Measurements from ENCODE around the gene PDGFC.
A peak's percentile ranks its signal among the peaks of the same experiment; 100 is the strongest.

PDGFC gene

DNA sequence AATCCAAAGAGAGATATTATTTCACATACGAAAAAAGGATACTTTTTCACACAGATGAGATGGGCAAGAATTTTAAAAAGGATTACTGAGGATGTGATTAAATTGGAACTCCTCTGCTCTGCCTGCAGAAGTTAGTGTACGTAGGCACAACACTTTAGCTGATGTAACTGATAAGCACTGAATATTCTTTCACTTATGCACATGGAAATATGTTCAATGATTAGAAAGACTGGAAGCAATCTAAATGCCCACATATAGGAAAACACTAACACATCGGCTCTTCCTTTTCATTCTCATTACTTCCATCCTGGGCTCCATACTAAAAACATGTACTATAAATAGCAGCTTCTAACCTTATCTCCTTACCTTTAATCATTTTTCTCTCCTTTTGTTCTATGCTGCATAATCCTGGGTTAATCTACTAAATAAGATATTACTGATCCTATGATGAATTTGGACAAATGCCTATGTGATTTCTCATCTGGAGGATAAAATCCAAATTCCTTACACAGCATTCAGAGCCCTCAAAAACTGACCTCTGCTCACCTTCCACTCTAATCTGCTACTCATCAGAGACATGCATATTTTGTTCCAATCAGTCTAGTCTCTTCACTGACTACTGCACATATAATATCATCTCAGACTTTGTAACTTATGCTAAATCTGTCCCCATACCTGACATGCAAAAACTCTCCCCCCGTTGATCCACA is 197.8 kb downstream of the PDGFC start:
- no peak for DNase-seq (ENCODE audit: low read depth)
- H3K4me3 ChIP-seq (ENCODE audit: low read depth, low read length) = no peak overlapping the region

DNA sequence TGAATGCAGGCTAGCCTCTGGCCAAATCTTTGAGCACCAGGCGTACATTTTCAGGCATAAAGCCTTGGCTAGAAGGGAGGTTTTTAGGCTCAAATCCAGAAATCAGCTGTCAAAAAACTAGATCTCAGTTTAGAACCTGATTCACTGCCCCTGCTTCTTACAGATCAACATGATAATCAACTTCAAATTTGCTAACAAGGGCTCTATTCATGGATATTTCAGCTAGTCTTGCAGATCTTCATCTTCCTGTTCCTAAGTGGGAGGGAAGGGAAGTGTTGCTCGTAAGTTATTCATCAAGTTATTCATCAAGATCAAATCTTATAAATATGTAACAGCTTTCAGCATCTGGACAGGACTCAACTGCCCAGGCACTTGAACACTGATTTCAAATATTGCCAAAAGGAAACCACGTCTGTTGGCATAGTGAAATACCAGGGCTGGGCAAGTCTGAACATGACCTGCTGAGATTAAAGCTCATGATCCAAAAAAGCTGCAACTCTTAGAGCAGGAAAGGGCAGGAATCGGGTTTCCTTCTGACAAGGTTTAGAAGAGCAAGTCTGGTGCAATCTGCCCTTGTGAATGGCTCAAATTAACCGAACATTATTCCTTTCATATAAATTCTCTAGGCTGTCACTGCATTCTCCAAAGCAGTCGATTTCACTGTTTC is 200.3 kb downstream of the PDGFC start:
- peak; percentile 58 for DNase-seq (ENCODE audit: low read depth)
- no peak overlapping the region for H3K4me3 ChIP-seq (ENCODE audit: low read depth, low read length)

DNA sequence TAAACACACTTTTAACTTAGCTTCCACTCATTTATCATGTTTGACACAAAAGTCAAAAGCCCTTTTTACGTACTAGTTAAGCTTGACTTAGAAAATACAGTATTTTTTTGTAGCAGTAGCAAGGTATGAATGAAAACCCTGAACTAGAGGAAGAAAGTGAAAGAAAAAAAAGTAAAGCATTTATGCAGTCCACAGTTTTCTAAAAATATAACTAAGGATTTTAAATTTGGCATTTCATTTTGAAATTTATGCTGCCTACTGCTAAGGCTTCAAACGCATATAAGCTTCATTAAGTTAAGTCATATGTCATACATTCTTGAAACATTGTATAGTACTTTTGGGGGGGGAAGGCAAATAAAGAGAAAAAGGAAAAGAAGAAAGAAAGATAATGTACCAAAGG is 201.5 kb downstream of the PDGFC start:
- no peak for DNase-seq (ENCODE audit: low read depth)
- H3K4me3 ChIP-seq (ENCODE audit: low read depth, low read length) = no peak overlapping the region

DNA sequence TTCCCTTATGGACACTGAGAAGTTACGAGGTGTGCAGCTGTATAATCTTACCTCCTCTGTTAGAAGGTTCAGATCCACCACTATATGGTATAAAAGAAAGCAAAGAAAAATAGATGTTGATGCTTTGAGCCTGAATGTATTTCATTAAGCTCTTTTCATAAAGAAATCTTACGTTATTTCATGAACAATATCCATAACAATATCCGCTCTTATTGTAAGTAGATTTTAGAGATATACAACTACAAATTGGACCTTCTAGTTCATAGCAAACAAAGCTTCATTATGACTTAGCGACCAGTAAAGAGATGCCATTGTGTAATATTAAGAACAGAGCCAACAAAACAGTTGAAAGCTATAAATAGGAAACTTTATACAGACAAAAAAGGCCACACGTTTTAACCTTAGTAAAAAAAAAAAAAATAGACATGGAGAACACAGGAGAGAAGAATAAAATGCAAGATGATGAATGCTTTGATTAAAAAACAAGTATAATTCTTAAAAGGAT is 203.6 kb downstream of the PDGFC start:
- DNase-seq (ENCODE audit: low read depth) = no peak

DNA sequence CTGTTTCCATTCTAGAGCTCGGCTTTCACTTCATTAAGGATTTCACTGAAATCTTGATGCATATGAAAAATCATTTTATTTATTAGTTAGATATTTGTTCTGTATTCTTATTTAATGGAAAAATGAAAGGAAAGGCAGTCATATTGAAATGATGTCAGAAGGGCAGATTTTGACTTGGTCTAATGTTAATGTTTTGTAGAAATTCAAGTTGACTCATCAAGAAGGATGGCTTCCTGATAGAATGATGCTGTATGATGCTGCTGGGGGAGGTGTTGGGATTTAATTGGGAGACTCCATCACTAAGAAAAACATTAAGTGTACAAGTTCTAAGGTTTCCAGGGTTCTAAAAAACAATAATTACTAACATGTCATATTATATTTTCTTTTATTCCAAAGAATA is 204.8 kb downstream of the PDGFC start:
- H3K4me3 ChIP-seq (ENCODE audit: low read depth, low read length) = no peak overlapping the region
- DNase-seq (ENCODE audit: low read depth) = no peak

More for the DNA sequence above, 203.6 kb downstream of the PDGFC start:
- H3K4me3 ChIP-seq (ENCODE audit: low read depth, low read length) = no peak overlapping the region

DNA sequence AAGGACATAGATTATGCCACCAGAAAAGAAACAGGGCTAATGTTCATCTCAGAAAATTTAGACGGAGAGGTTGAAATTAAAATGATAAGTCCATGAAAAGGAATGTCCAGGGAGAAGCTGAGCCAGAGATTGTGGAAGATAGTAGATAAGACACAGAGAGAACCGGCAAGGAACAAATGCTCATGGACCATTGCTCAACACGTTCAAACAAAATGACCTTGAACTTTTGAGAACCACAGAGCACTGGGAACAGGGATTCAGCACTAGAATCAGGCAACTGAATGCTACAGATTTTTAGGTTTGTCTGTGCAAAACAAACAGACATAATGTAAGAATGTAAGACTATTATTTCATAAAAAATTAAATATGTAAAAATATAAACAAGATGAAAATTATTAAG is 206.3 kb downstream of the PDGFC start:
- no peak overlapping the region for H3K4me3 ChIP-seq (ENCODE audit: low read depth, low read length)
- DNase-seq (ENCODE audit: low read depth) = no peak

DNA sequence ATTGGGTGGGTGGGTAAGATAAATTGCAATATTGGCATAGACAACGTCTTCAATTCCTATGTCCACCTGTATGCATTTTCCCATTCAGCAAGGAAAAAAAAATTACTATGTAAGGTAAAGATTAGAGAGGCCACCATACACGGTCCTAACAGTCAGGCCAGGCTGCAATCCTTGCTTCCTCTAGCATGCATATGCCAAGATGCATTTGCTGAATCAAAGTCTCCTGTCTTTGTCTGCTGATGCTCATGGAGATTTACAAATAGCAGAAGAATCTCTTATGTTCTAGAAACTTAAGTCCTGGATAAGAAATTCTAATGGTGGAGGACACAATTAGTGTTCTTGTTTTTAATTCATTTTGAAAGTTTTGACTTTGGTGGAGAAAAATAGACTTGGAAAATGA is 206.8 kb downstream of the PDGFC start:
- no peak for DNase-seq (ENCODE audit: low read depth)
- no peak overlapping the region for H3K4me3 ChIP-seq (ENCODE audit: low read depth, low read length)

DNA sequence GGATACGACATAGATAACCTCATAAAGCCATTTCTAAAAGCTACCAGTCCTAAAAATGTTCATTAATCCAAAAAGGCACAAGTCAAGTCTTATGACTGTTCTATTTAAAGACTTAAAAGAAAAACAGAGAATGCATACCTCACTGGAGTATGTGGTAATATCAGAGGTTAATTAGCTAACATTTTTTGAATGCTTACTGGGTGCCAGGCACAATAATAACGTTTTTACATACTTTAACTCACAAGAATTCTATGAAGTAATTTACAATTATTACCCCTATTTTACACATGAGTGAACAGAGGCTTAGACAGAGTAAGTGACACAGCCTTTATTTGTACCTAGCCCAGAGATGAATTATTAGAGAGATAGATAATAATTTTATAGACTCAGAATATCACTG is 207.5 kb downstream of the PDGFC start:
- H3K4me3 ChIP-seq (ENCODE audit: low read depth, low read length) = no peak overlapping the region
- no peak for DNase-seq (ENCODE audit: low read depth)

DNA sequence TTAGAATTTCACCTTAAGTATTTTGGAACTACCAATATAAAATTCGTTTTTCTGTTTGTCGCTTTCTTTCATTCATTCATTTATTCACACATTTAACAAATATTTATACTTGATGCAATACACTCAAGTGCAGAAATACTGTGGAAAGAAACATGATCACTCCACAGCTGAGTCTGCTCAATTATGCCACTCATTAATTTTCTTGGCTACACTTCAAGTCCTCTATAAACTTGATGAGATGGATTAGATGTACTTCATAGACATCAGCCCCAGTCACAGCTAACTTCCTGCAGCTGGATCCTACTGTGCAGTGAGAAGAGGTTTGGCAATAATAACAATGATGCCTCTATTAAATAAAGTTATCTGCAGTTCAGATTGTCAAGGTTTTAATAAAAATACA is 208.1 kb downstream of the PDGFC start:
- DNase-seq (ENCODE audit: low read depth) = no peak

DNA sequence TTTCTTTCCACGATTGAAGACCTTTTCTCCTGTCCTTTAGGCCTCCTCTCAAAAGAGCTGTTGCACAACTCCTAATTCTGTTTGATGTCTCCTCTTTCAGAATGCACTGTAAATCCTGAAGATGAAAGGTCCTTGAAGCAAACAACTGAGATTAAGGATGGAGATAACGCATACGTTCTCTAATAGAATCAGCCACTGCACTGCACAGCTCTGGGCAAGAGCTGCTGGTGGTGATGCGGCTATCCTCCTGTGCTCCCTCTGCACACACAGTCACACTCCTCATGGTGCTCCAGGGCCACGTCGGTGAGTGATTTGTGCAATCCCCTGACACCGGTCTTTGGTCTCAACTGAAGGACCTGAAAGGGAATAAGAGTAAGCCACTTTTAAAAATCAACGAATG is 208.7 kb downstream of the PDGFC start:
- no peak overlapping the region for H3K4me3 ChIP-seq (ENCODE audit: low read depth, low read length)
- no peak for DNase-seq (ENCODE audit: low read depth)

More for the DNA sequence above, 208.1 kb downstream of the PDGFC start:
- no peak overlapping the region for H3K4me3 ChIP-seq (ENCODE audit: low read depth, low read length)

DNA sequence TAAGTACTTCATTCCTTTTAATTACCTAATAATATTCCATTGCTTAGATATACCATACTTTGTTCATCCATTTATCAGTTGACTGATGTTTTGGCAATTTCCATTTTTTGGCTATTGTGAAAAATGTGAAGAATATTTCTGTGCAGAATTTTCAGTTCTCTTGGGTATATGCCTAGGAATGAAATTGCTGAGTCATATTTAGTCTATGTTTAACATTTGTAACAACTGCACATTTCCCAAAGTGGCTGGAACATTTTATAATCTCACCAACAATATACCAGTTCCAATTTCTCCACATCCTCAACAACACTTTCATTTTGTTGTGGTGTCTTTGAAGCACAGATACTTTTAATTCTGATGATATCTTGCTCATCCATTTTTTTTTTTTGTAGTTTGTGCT is 215.5 kb downstream of the PDGFC start:
- no peak overlapping the region for H3K4me3 ChIP-seq (ENCODE audit: low read depth, low read length)
- DNase-seq (ENCODE audit: low read depth) = no peak

DNA sequence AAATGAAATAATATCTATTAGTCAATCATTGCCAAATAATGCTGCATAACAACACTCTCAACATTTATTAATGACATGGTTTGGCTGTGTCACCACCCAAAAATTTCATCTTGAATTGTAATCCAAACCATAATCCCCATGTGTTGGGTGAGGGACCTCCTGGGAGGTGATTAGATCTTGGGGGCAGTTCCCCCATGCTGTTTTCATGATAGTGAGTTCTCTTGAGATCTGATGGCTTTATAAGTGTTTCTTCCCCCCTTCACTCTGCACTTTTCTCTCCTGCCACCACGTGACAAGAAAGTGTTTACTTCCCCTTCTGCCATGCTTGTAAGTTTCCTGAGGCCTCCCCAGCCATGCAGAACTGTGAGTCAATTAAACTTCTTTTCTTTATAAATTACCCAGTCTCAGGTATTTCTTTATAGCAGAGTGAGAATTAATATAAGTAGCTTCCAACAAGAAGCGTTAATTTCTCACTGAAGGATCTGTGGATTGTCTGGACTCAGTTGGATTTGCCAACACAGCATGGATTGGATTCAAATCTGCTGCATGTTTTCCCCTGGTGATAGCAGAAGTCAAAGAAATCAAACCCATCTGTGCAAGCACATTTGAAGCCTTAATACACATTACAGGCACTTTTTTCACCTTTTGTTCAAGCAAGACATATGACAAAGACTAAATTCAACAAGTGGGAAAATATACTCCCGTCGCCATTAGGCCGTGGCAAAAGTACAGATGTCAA is 216.6 kb downstream of the PDGFC start:
- no peak for DNase-seq (ENCODE audit: low read depth)
- H3K4me3 ChIP-seq (ENCODE audit: low read depth, low read length) = no peak overlapping the region

DNA sequence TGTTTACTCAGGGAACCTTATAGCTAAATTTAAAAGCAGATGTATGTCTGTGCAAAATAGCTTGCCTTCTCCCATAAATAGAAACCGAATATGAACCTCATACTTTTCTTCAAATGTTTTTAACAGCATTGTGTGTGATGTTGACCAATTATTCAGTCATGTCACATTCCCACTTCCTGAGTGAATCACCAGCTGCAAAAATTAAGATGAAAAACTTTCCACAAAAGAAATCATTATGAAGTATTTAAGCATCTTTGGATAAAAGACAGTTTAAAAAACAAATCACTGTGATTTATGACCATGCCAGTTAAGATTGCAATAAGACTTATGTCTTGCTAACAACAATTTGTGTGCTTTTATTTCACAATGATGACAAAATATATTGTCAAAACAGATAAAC is 220.1 kb downstream of the PDGFC start:
- no peak overlapping the region for H3K4me3 ChIP-seq (ENCODE audit: low read depth, low read length)
- no peak for DNase-seq (ENCODE audit: low read depth)

DNA sequence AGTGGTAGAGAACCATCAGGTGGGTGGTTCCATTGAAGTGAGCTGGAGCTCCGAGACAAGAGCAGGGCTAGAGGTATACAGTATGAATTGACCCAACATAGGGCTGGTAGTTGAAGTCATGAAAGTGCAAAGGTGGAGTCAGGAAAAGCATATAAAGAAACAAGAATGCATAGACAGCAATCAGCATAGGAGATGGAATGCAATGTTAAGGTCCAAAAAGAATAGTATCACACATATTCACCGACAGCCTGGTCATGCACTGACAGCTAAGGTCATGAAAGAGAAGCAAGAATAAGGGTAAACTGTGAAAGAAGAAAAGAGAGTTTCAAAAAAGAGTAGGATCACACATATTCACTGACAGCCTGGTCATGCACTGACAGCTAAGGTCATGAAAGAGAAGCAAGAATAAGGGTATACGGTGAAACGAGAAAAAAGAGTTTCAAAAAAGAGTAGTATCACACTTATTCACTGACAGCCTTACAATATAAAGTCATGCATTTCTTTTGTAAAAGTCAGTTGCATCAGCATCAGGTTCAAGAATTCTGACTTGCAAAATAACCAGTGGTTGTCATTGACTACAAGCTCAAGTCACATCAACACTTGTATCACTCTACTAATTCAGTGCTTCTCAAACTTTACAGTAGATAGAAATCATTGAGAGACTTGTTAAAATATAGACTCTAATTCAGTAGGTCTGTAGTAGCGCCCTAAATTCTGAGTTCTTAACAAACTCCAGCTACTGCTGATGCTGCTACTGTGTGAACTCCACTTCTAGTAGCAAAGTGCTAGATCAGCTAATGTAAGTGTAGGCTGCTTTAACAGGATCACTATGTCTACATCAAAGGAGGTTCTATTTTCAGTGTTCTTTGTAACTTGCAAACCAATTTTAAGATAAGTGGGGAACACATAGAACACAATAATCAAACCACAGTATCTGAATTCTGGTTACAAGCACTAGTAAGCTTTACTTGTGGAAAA is 221.9 kb downstream of the PDGFC start:
- no peak overlapping the region for H3K4me3 ChIP-seq (ENCODE audit: low read depth, low read length)
- DNase-seq (ENCODE audit: low read depth) = no peak

DNA sequence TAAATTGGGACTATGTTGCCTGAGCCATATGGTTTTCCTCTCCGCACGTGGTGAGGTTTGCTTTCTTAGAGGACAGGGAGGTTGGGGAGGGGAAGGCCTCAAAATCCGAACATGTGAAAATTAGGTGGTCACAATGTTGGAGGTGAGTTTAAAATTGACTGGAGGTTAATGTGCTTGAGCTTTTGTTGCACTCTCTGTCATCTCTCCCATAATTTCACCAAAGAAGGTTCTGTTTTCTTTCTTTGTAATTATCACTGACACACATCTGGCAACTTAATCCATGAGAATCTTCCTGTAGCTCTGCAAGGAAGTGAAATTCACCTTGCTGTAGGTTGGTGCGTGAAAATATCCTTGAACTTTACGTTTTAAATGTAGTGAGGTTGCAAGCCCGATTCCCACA is 225.5 kb downstream of the PDGFC start:
- no peak for DNase-seq (ENCODE audit: low read depth)
- H3K4me3 ChIP-seq (ENCODE audit: low read depth, low read length) = no peak overlapping the region

DNA sequence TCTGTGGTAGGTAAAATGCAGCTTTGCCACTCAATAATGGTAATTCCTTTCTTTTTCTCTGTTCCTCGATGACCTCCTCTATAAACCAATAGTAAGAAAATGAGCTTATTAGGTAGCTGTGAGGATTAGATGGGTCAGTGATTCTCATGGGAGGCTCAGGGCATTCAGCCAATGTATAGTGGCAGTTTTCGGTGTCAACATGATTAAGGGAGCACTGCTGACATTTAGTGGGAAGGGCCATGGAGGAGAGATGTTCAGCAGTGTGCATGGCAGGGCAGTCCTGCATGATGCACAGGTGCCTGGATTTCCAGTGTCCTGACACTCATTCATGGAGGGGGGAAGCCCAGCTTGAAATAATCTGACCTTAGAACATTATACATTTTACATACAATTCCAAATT is 232.8 kb downstream of the PDGFC start:
- DNase-seq (ENCODE audit: low read depth) = no peak
- H3K4me3 ChIP-seq (ENCODE audit: low read depth, low read length) = no peak overlapping the region

DNA sequence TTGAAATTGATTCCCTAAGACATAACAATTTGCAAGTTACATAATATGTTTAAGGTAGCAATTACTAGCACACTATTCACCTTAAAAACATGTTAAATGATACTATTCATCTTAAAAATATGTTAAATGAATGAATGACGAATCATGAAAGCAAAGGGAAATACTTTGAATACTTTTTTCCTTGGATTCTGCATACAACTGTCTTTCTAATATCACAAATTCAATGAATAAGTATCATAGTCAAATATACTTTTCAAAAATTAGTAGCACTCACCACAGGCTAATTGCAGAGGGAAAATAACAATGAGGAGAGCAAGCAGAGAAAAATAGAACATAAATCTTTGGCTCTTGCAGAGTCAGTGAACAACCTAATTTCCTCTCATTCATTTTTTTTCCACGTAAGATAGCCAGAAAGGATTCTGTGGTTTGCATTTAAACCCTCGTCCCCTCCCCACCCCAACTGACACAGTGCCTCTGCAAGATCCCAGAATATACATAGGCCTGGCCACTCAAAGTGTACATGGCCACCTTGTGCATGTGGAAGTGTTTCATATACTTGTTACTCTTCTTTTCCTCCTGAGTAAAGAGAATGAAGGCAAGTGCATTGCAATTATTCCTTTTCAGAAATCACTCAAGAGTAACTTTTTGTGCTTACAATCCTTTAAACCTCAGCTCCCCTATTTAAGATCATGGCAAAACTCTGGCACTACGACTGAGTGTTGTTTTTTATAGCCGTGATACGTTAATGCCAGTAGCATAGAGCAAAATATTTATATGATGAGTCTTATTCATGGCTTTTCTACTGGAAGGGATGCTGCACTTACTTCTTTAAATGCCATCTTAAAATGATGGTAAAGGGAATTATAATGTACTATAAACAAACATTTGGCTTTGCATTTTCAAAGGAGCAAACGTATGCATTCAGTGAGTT is 236.4 kb downstream of the PDGFC start:
- no peak for DNase-seq (ENCODE audit: low read depth)
- H3K4me3 ChIP-seq (ENCODE audit: low read depth, low read length) = no peak overlapping the region

DNA sequence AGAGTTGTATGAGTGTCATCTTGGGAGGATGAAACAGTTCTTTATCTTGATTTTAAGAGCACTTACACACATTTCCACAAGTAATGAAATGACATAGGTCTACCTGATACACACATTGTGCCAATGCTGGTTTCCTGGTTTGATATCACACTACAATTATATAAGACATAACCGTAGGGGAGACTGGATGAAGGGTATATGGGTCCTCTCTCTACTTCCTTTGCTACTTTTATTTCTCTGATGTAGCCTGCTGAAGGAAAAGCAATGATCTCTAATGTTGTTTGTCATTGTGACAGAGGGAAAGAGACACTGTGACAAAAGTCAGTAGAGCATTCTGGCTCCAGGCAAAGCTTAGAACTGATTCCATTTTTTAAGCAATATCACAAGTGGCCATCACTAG is 238.0 kb downstream of the PDGFC start:
- H3K4me3 ChIP-seq (ENCODE audit: low read depth, low read length) = no peak overlapping the region
- DNase-seq (ENCODE audit: low read depth) = no peak
